ENCODE measurements around the gene ATP2C2. TPM values are rescaled to one million over a fixed set of nuclear protein-coding genes. Genes with fewer than 3 reads are reported as not detected.

ATP2C2 gene
- total RNA-seq, 1 experiment from 2014 or later: not detected

DNA sequence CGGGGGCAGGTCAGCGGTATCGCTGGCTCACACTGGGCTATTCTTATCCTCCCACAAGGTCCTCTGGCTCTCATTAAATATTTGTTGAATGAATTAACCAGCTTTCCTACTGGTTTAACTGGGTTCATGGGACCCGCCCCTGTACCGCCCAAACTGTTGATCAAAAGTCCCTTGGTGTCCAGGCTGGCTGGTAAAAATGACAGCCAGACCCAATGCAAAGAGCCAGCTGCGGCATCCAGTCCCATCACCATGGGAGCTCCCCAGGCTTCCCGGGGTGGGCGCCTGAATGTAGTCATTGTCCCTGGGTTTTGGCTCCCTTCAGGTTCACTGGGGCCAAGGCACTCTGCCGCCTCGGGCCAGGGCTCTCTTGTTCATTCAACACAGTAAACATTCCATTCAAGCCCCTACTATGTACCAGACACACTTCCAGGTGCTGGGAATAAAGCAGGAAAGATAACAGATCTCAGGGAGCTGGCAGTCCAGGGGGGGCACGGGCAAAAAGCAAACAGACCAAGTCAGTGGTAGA is 11.7 kb upstream of the ATP2C2 start:
- POLR2A ChIA-PET: interaction anchor here (1.0 to 1.7 kb wide), 2 partner anchors 12 to 99 kb away, joined by 3 to 7 read pairs; partner anchors contain the start of gene ATP2C2
- Mint-ChIP-seq H3K4me1 (ENCODE audit: insufficient read depth, unreplicated experiment) (peaks cover 31% of the 10 kb centered on the region), H3K27ac (ENCODE audit: low read depth, unreplicated experiment) (no peak overlapping the region), H3K4me3 (ENCODE audit: unreplicated experiment) (no peak overlapping the region), H3K36me3 (ENCODE audit: insufficient read depth, unreplicated experiment) (no peaks in the 10 kb centered on the region), H3K9me3 (ENCODE audit: unreplicated experiment) (no peaks in the 10 kb centered on the region), H3K27me3 (ENCODE audit: insufficient read depth, unreplicated experiment) (no peaks in the 10 kb centered on the region)
- CTCF ChIA-PET: interaction anchor here (0.7 to 1.5 kb wide), 3 partner anchors 18 to 80 kb away, joined by 3 to 4 read pairs (median 3); no protein-coding TSS in a partner anchor
- DNase-seq (ENCODE audit: unreplicated experiment): no peak
- TF ChIP-seq, protein P1, sequence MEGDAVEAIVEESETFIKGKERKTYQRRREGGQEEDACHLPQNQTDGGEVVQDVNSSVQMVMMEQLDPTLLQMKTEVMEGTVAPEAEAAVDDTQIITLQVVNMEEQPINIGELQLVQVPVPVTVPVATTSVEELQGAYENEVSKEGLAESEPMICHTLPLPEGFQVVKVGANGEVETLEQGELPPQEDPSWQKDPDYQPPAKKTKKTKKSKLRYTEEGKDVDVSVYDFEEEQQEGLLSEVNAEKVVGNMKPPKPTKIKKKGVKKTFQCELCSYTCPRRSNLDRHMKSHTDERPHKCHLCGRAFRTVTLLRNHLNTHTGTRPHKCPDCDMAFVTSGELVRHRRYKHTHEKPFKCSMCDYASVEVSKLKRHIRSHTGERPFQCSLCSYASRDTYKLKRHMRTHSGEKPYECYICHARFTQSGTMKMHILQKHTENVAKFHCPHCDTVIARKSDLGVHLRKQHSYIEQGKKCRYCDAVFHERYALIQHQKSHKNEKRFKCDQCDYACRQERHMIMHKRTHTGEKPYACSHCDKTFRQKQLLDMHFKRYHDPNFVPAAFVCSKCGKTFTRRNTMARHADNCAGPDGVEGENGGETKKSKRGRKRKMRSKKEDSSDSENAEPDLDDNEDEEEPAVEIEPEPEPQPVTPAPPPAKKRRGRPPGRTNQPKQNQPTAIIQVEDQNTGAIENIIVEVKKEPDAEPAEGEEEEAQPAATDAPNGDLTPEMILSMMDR (IDR thresholded peaks at IDR 0.05; ENCODE audit: unreplicated experiment): no peak
- intact Hi-C loops (cut with micrococcal nuclease): no loop called here
- BruUV-seq (replicated peaks): no TSS peak

DNA sequence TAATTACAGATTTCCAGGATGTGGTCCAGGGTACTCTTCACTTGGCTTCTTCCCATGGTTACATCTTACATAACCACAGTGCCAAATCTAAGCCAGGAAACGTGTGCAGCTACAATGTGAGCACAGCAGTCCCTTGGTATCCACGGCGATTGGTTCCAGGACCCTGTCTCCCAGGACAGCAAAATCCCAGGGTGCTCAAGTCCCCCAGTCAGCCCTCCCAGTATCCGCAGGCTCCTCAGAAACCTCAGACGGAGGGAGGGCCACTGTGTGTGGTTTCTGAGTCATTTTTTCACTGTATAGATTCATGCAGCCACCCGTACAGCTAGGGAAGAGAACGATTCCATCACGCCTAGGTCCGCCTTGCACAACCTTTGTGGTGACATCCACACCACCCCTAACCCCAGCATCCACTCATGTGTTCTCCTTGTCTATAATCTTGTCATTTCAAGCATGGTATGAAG is 11.1 kb upstream of the ATP2C2 start:
- TF ChIP-seq, protein P1 (IDR thresholded peaks at IDR 0.05; ENCODE audit: unreplicated experiment): no peak
- CTCF ChIA-PET: interaction anchor here (1.5 kb wide), 1 partner anchor 81 kb away, joined by 4 read pairs; no protein-coding TSS in a partner anchor
- POLR2A ChIA-PET: interaction anchor here (0.7 to 1.7 kb wide), 2 partner anchors 11 to 895 kb away, joined by 4 to 7 read pairs; partner anchors contain the start of gene ATP2C2

DNA sequence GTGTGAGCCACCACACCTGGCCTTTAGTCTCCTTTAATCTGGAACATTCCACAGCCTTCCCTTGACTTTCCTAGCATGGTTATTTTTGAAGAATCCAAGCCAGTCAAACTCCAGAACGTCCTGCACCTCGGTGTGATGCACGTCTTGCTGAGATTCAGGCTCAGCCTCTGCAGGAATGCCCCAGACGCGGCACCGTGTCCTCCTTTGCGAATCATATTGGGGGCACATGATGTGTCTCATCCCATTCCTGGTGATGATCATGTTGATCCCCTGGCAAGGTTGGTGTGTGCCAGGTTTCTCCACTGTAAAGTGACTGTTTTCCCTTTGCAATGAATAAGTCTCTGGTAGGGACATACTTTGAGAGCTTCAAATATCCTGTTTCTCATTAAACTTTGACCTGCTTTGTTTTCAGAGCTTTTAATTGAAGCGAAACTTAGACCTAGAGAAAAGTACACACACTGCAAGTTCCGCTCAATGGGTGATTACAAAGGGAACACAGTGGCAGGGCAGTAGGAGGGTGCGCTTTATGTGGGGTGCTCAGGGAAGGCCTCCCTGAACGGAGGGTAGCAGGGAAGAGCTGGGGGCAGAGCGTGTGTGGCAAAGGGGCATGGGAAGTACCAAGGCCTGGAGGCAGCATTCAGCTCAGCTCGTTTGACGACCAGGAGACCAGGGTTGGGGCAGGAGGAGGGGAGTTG is 9.6 kb upstream of the ATP2C2 start:
- no peaks in the 10 kb centered on the region for H3K9me3 Mint-ChIP-seq (ENCODE audit: unreplicated experiment)
- no peak for DNase-seq (ENCODE audit: unreplicated experiment)
- intact Hi-C loops (cut with micrococcal nuclease): no loop called here
- H3K4me1 Mint-ChIP-seq (ENCODE audit: insufficient read depth, unreplicated experiment): peaks cover 31% of the 10 kb centered on the region
- no peak overlapping the region for H3K4me3 Mint-ChIP-seq (ENCODE audit: unreplicated experiment)
- POLR2A ChIA-PET: no interaction called here
- H3K36me3 Mint-ChIP-seq (ENCODE audit: insufficient read depth, unreplicated experiment): no peaks in the 10 kb centered on the region
- no TSS peak for BruUV-seq (replicated peaks)
- CTCF ChIA-PET: interaction anchor here (0.6 to 1.1 kb wide), 3 partner anchors 9 to 80 kb away, joined by 3 to 5 read pairs (median 4); partner anchors contain the start of gene ATP2C2
- TF ChIP-seq, protein P1 (IDR thresholded peaks at IDR 0.05; ENCODE audit: unreplicated experiment): no peak
- no peaks in the 10 kb centered on the region for H3K27me3 Mint-ChIP-seq (ENCODE audit: insufficient read depth, unreplicated experiment)
- H3K27ac Mint-ChIP-seq (ENCODE audit: low read depth, unreplicated experiment): no peak overlapping the region

More for the DNA sequence above, 11.1 kb upstream of the ATP2C2 start:
- BruUV-seq (replicated peaks): no TSS peak
- H3K4me3 Mint-ChIP-seq (ENCODE audit: unreplicated experiment): no peak overlapping the region
- peak; percentile 76 for DNase-seq (ENCODE audit: unreplicated experiment)
- no peaks in the 10 kb centered on the region for H3K27me3 Mint-ChIP-seq (ENCODE audit: insufficient read depth, unreplicated experiment)
- no peaks in the 10 kb centered on the region for H3K9me3 Mint-ChIP-seq (ENCODE audit: unreplicated experiment)
- intact Hi-C loops (cut with micrococcal nuclease): no loop called here
- H3K4me1 Mint-ChIP-seq (ENCODE audit: insufficient read depth, unreplicated experiment): peaks cover 31% of the 10 kb centered on the region
- no peak overlapping the region for H3K27ac Mint-ChIP-seq (ENCODE audit: low read depth, unreplicated experiment)
- no peaks in the 10 kb centered on the region for H3K36me3 Mint-ChIP-seq (ENCODE audit: insufficient read depth, unreplicated experiment)

DNA sequence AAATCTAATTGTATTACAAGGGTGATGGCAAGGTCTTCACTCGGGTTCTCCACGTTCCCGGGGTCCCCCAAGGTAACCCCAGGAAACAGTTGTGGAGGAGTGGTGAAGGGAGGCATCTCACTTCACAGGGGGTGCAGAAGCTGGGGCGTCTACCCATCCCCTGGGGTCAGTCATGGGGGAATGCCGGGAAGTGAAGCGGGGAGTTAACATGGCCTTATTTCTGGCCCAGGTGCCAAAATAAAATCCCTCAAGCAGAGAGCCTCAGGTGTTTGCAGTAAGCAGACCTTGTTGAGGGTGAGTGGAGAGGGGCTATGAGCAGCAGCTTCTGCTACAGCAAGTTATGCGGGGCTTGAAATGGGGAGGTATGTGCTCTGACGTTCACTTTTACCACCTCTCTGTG is 9.0 kb upstream of the ATP2C2 start:
- Mint-ChIP-seq H3K36me3 (ENCODE audit: insufficient read depth, unreplicated experiment) (no peaks in the 10 kb centered on the region), H3K4me1 (ENCODE audit: insufficient read depth, unreplicated experiment) (peaks cover 27% of the 10 kb centered on the region), H3K27ac (ENCODE audit: low read depth, unreplicated experiment) (no peak overlapping the region), H3K27me3 (ENCODE audit: insufficient read depth, unreplicated experiment) (no peaks in the 10 kb centered on the region), H3K4me3 (ENCODE audit: unreplicated experiment) (no peak overlapping the region), H3K9me3 (ENCODE audit: unreplicated experiment) (no peaks in the 10 kb centered on the region)
- intact Hi-C loops (cut with micrococcal nuclease): no loop called here
- TF ChIP-seq, protein P1 (IDR thresholded peaks at IDR 0.05; ENCODE audit: unreplicated experiment): no peak
- no peak for DNase-seq (ENCODE audit: unreplicated experiment)
- CTCF ChIA-PET: no interaction called here
- no TSS peak for BruUV-seq (replicated peaks)
- POLR2A ChIA-PET: no interaction called here

All from MCF 10A (cell line).